GM19099 (cell line): ENCODE results near the gene CASTOR1.

Experiments
- POLR2A ChIP-seq: IDR thresholded peaks from 3 replicates; pipeline ENCODE4 v1.6.1; 2011; ENCODE audit warnings: low read depth; ENCODE audit not compliant: insufficient read length; ENCODE audit errors: extremely low read depth

The CASTOR1 gene

GRCh38 chr22:30285846-30286200, 3.5 kb downstream of the CASTOR1 start:
- no peak for TF ChIP-seq POLR2A

GRCh38 chr22:30285176-30285845, 4.0 kb downstream of the CASTOR1 start:
- TF ChIP-seq POLR2A: no peak

- TF ChIP-seq POLR2A: no peak
Observed at GRCh38 chr22:30284666-30285065, 4.6 kb downstream of the CASTOR1 start.

GRCh38 chr22:30284172-30284571, 5.1 kb downstream of the CASTOR1 start:
- no peak for TF ChIP-seq POLR2A

GRCh38 chr22:30283342-30283741, 6.0 kb downstream of the CASTOR1 start:
- no peak for TF ChIP-seq POLR2A

- no peak for TF ChIP-seq POLR2A
Observed at GRCh38 chr22:30282616-30283046, 6.7 kb downstream of the CASTOR1 start.

GRCh38 chr22:30280505-30280904, 8.8 kb downstream of the CASTOR1 start:
- TF ChIP-seq POLR2A: no peak

GRCh38 chr22:30279932-30280331, 9.4 kb downstream of the CASTOR1 start:
- no peak for TF ChIP-seq POLR2A

GRCh38 chr22:30279046-30279788, 10.1 kb downstream of the CASTOR1 start:
- no peak for TF ChIP-seq POLR2A

- no peak for TF ChIP-seq POLR2A
Observed at GRCh38 chr22:30277547-30278344, 11.6 kb downstream of the CASTOR1 start.

- no peak for TF ChIP-seq POLR2A
Observed at GRCh38 chr22:30276039-30276438, 13.3 kb downstream of the CASTOR1 start.

GRCh38 chr22:30275625-30276024, 13.7 kb downstream of the CASTOR1 start:
- TF ChIP-seq POLR2A: no peak

- TF ChIP-seq POLR2A: no peak
Observed at GRCh38 chr22:30274437-30274812, 14.9 kb downstream of the CASTOR1 start.

GRCh38 chr22:30273711-30274436, 15.4 kb downstream of the CASTOR1 start:
- no peak for TF ChIP-seq POLR2A

GRCh38 chr22:30272781-30273601, 16.3 kb downstream of the CASTOR1 start:
- no peak for TF ChIP-seq POLR2A

- no peak for TF ChIP-seq POLR2A
Observed at GRCh38 chr22:30270832-30271231, 18.5 kb downstream of the CASTOR1 start.
